H1 (cell line): Measurements from ENCODE around the gene ANKRD66. TPM values are rescaled to one million over a fixed set of nuclear protein-coding genes. Genes with fewer than 3 reads are reported as not detected.

Experiments
- ASH2L ChIP-seq: fragments of 200-600, 300-600 bp; sonication (generic); IDR thresholded peaks from one replicate; pipeline ENCODE4 v1.7.1; 2017; ENCODE audit warnings: low read length
- BACH1 ChIP-seq: IDR thresholded peaks from 2 replicates; pipeline ENCODE4 v1.6.1; 2012; ENCODE audit warnings: low read length, improper control_type of control experiment
- CHD7 ChIP-seq: fragments of 300-600 bp; sonication (generic); IDR thresholded peaks from 2 replicates; pipeline ENCODE4 v1.7.1; 2012; ENCODE audit warnings: low read length, moderate library complexity, mild to moderate bottlenecking, inconsistent platforms; ENCODE audit not compliant: insufficient replicate concordance
- CTBP2 ChIP-seq: IDR thresholded peaks from 2 replicates; pipeline ENCODE4 v1.7.0; 2011; ENCODE audit warnings: borderline replicate concordance, mild to moderate bottlenecking, moderate library complexity, mixed read lengths, low read length; ENCODE audit not compliant: insufficient read depth, insufficient read length
- EGR1 ChIP-seq: IDR thresholded peaks from 2 replicates; pipeline ENCODE4 v1.6.1; 2011; ENCODE audit warnings: low read depth, low read length, borderline replicate concordance
- GTF2F1 ChIP-seq: IDR thresholded peaks from 2 replicates; pipeline ENCODE4 v1.6.1; 2012; ENCODE audit warnings: low read depth, low read length, improper control_type of control experiment, borderline replicate concordance
- JUN ChIP-seq: IDR thresholded peaks from 2 replicates; pipeline ENCODE4 v1.6.1; 2011; ENCODE audit warnings: low read depth, mild to moderate bottlenecking, improper control_type of control experiment, low read length
- KDM1A ChIP-seq: fragments of 200-600, 300-600 bp; sonication (generic); IDR thresholded peaks from 2 replicates; pipeline ENCODE4 v1.7.1; 2016; ENCODE audit warnings: mild to moderate bottlenecking, low read length, borderline replicate concordance
- PHF8 ChIP-seq: fragments of 200-600 bp; sonication (generic); conservative IDR thresholded peaks from 2 replicates; pipeline ENCODE4 v1.7.1; 2012; ENCODE audit warnings: low read depth, mild to moderate bottlenecking, inconsistent platforms, low read length, moderate library complexity
- RAD21 ChIP-seq, 2 experiments: IDR thresholded peaks in 1 of 2; conservative IDR thresholded peaks in 1 of 2; 2 replicates each; pipeline ENCODE4 v1.6.1; 2011; ENCODE audit warnings: low read depth in 2 of 2, low read length in 2 of 2, improper control_type of control experiment in 1 of 2, inconsistent platforms in 1 of 2, mild to moderate bottlenecking in 1 of 2, moderate library complexity in 1 of 2
- SAP30 ChIP-seq: fragments of 300-600 bp; sonication (generic); IDR thresholded peaks from 2 replicates; pipeline ENCODE4 v1.7.1; 2012; ENCODE audit warnings: low read length, moderate library complexity, mild to moderate bottlenecking, inconsistent platforms; ENCODE audit not compliant: insufficient read depth, insufficient replicate concordance
- polyA plus RNA-seq, 7 experiments: library from polyadenylated mRNA; depleted of rRNA in 3 of 7; stranded (reverse) in 5 of 7; unstranded in 2 of 7; fragments of >200 nt in 5 of 7; fragments of 200-250 nt in 2 of 7; gene quantifications; 1 replicate in 5 of 7; 2 replicates in 1 of 7; 4 replicates in 1 of 7; pipeline versions ENCODE4 v1.2.1 to v1.2.3, GENCODE V29; 2011 to 2013; ENCODE audit warnings: missing spikeins in 2 of 7, mixed read lengths in 2 of 7
- total RNA-seq: library from RNA; stranded (reverse); fragmentation: NEBNext Ultra II Directional; extraction: Animal tissue kit (Norgen Biotek cat#: 25700); gene quantifications from 2 replicates; pipeline ENCODE4 v1.2.1, GENCODE V29; 2021

ANKRD66 gene
- total and polyA plus RNA-seq, 2 of the 8 experiments (the other 6 are each of a cell fraction or from before 2014, with no cell fraction given) = 0.05 TPM; not detected in 1

DNA sequence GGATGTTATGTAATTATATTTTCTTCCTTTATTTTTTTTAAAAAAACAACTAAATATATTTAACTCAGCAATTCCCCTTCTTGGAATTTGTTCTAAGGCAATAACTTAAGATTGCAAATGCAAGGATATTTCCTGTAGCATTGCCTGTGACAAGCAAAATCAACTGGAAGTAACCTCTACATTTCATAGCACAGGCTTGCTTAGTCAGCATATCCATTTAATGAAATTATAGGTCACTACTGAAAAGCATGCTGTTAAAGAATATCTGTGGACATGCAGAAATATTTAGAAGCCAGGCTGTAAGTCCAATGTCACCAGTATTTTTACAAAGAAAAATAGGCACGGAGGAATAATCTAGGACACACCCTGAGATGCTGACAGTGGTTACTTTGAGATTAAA lies 37.8 kb downstream of the ANKRD66 start (continued):
- TF ChIP-seq CHD7 (no peak), KDM1A (no peak), ASH2L (no peak), GTF2F1 (no peak), SAP30 (no peak), BACH1 (no peak), EGR1 (no peak), RAD21 (IDR thresholded peaks at IDR 0.05 in 1 of 2, conservative IDR thresholded peaks at IDR 0.05 in 1 of 2; ENCODE audit: low read depth in 2 of 2, low read length in 2 of 2) (no peak), PHF8 (no peak), CTBP2 (no peak), JUN (no peak)
